Measurements from ENCODE around the gene SPOCK1. TPM values are rescaled to one million over a fixed set of nuclear protein-coding genes. Genes with fewer than 3 reads are reported as not detected.

SPOCK1 gene
- total and polyA plus RNA-seq, 9 of the 15 experiments (the other 6 are each of a cell fraction or from before 2014, with no cell fraction given): 0.01 to 0.35 (median 0.04) TPM; not detected in 6

- no peak for DNase-seq (ENCODE audit: extremely low read depth in 1 of 4, low spot score in 3 of 4)
- Histone ChIP-seq H3K4me3 (no peak overlapping the region), H4K20me1 (replicated peaks; ENCODE audit: control insufficient read depth, insufficient read depth, low read length) (no peaks in the 10 kb centered on the region), H3K27ac (ENCODE audit: extremely low read depth, low read depth, low read length) (no peak overlapping the region), H3K27me3 (ENCODE audit: control insufficient read depth in 2 of 2, insufficient read depth in 2 of 2, low read length in 2 of 2) (no peaks in the 10 kb centered on the region; a peak in 2 of 5 replicates), H3K79me2 (ENCODE audit: control insufficient read depth, insufficient read depth, low read length) (no peaks in the 10 kb centered on the region), H3K4me1 (replicated peaks in 1 of 2; ENCODE audit: control insufficient read depth in 2 of 2, insufficient read depth in 2 of 2, low read length in 2 of 2) (no peaks in the 10 kb centered on the region), H2AFZ (ENCODE audit: low read depth, low read length) (no peak overlapping the region), H3K4me2 (ENCODE audit: insufficient read depth, low read length) (no peak overlapping the region), H3K36me3 (ENCODE audit: control insufficient read depth, insufficient read depth, low read length) (no peaks in the 10 kb centered on the region), H3K9ac (ENCODE audit: insufficient read depth in 1 of 2, low read depth in 2 of 2, low read length in 2 of 2) (no peak overlapping the region), H3K9me3 (replicated peaks; ENCODE audit: control insufficient read depth, insufficient read depth, low read depth, low read length) (no peaks in the 10 kb centered on the region), H3K9me1 (ENCODE audit: control insufficient read depth, insufficient read depth, low read length) (peaks cover 2% of the 10 kb centered on the region)
- 0% methylated on average over 4 of the region's 4 CpGs for WGBS (ENCODE audit: insufficient coverage, low coverage, missing lambda C conversion rate)
- ChIA-PET POLR2A (no interaction called here), CTCF (ENCODE audit: low intra/inter-chr PET ratio) (no interaction called here)
- intact Hi-C loops (cut with micrococcal nuclease) (no loop called here), in situ Hi-C loops (cut with MboI) (no loop called here)
- no peak for FAIRE-seq
- no TSS peak for BruUV-seq (replicated peaks)
- ATAC-seq: no peak
- TF ChIP-seq EGR1 (conservative IDR thresholded peaks at IDR 0.05): no peak
- TF ChIP-seq MCM3 (IDR thresholded peaks at IDR 0.05): no peak
- TF ChIP-seq E2F5 (CRISPR knock-in tag; IDR thresholded peaks at IDR 0.05): no peak
- no peak for TF ChIP-seq STAT6 (CRISPR knock-in tag; IDR thresholded peaks at IDR 0.05)
- no peak for TF ChIP-seq ZNF184 (CRISPR knock-in tag; IDR thresholded peaks at IDR 0.05)
- no peak for TF ChIP-seq SETDB1 (IDR thresholded peaks at IDR 0.05; ENCODE audit: low read length)
- no peak for TF ChIP-seq ZNF57 (CRISPR knock-in tag; IDR thresholded peaks at IDR 0.05)
- no peak for TF ChIP-seq TCF3 (CRISPR knock-in tag; IDR thresholded peaks at IDR 0.05)
Measured at GRCh38 chr5:137470921-137471220, 28.3 kb downstream of the SPOCK1 start.
